H1 (cell line): ENCODE results near the gene CCDC77. TPM values are rescaled to one million over a fixed set of nuclear protein-coding genes. Genes with fewer than 3 reads are reported as not detected.

ENCODE experiments used
- CTCF ChIA-PET: fragments of 300-600 bp; sonication (Branson Sonifier 250); formaldehyde crosslinking; loops from one replicate; lab custom pipeline; 2021; ENCODE audit not compliant: partially characterized antibody; lab: Charles Lee
- POLR2A ChIA-PET: fragments of 300-600 bp; sonication (Branson Sonifier 250); formaldehyde crosslinking; loops from one replicate; lab custom pipeline; 2021; ENCODE audit warnings: inconsistent platforms; ENCODE audit not compliant: partially characterized antibody; lab: Charles Lee
- DNase-seq, 2 experiments: peaks; one replicate each; pipeline versions ENCODE4 v3.0.0 to v3.0.0-alpha.2; 2010 to 2022; ENCODE audit warnings: low spot score in 2 of 2, low read depth in 1 of 2, mixed read lengths in 1 of 2
- FAIRE-seq: peaks from 2 replicates; lab custom pipeline; 2011; peaks lifted over from hg19 to GRCh38; lab: Jason Lieb, UNC
- H2AFZ ChIP-seq: 2 replicates; pipeline ENCODE4 v1.8.1; 2012; ENCODE audit warnings: low read length, inconsistent platforms
- H2AK5ac ChIP-seq: 2 replicates; pipeline ENCODE4 v1.6.1; 2013; ENCODE audit warnings: low read depth, low read length
- H2BK120ac ChIP-seq: replicated peaks from 2 replicates; pipeline ENCODE3; 2013; ENCODE audit warnings: low read depth, low read length, inconsistent platforms
- H2BK12ac ChIP-seq: 2 replicates; pipeline ENCODE4 v1.6.1; 2013; ENCODE audit warnings: low read depth, low read length
- H2BK15ac ChIP-seq: 2 replicates; pipeline ENCODE4 v1.6.1; 2013; ENCODE audit warnings: low read length
- H2BK20ac ChIP-seq: 2 replicates; pipeline ENCODE4 v1.6.1; 2013; ENCODE audit warnings: low read length
- H2BK5ac ChIP-seq: 2 replicates; pipeline ENCODE4 v1.6.1; 2013; ENCODE audit warnings: low read depth, low read length
- H3K14ac ChIP-seq: 2 replicates; pipeline ENCODE4 v1.6.1; 2013; ENCODE audit warnings: inconsistent platforms; ENCODE audit not compliant: insufficient read length
- H3K18ac ChIP-seq: 2 replicates; pipeline ENCODE4 v1.6.1; 2013; ENCODE audit warnings: low read length; ENCODE audit errors: extremely low read depth
- H3K23ac ChIP-seq: 2 replicates; pipeline ENCODE4 v1.6.1; 2013; ENCODE audit warnings: inconsistent platforms; ENCODE audit not compliant: insufficient read length
- H3K23me2 ChIP-seq: 2 replicates; pipeline ENCODE4 v1.6.1; 2013; ENCODE audit warnings: low read depth, low read length
- H3K27ac ChIP-seq: 2 replicates; pipeline ENCODE4 v1.6.1; 2011; ENCODE audit warnings: low read depth, low read length, inconsistent platforms
- H3K27me3 ChIP-seq, 4 experiments: replicated peaks in 1 of 4; 1 replicate in 1 of 4; 2 replicates in 3 of 4; pipeline versions ENCODE4 v1.6.1 to v1.8.1; 2011 to 2013; ENCODE audit warnings: low read length in 3 of 4, mild to moderate bottlenecking in 3 of 4, inconsistent platforms in 2 of 4, mixed read lengths in 2 of 4, moderate library complexity in 1 of 4; ENCODE audit not compliant: control insufficient read depth in 3 of 4, insufficient read depth in 3 of 4; ENCODE audit errors: extremely low read depth in 1 of 4
- H3K36me3 ChIP-seq, 4 experiments: 2 replicates each; pipeline versions ENCODE4 v1.6.1 to v1.8.1; 2011 to 2013; ENCODE audit warnings: mild to moderate bottlenecking in 4 of 4, low read length in 3 of 4, moderate library complexity in 2 of 4, control low read depth in 1 of 4, inconsistent platforms in 1 of 4; ENCODE audit not compliant: insufficient read depth in 4 of 4, control insufficient read depth in 2 of 4
- H3K4ac ChIP-seq: replicated peaks from 2 replicates; pipeline ENCODE3; 2013; ENCODE audit warnings: low read length, low read depth, mixed read lengths, inconsistent platforms; ENCODE audit not compliant: insufficient read length
- H3K4me1 ChIP-seq, 4 experiments: replicated peaks in 1 of 4; 1 replicate in 1 of 4; 2 replicates in 3 of 4; pipeline versions ENCODE4 v1.6.1 to v1.8.1; 2011 to 2013; ENCODE audit warnings: low read length in 3 of 4, inconsistent platforms in 2 of 4, mixed read lengths in 1 of 4; ENCODE audit not compliant: insufficient read depth in 4 of 4, control insufficient read depth in 3 of 4
- H3K4me2 ChIP-seq, 2 experiments: 2 replicates each; pipeline versions ENCODE4 v1.6.1 to v1.8.1; 2011 to 2013; ENCODE audit warnings: low read depth in 2 of 2, low read length in 2 of 2, control low read depth in 1 of 2, inconsistent platforms in 1 of 2, mild to moderate bottlenecking in 1 of 2; ENCODE audit not compliant: insufficient read depth in 1 of 2
- H3K4me3 ChIP-seq, 4 experiments: fragments of 200-600, 300-600 bp in 1 of 4; sonication (generic), shearing (Covaris generic), sonication (Bioruptor Twin) in 1 of 4; 2 replicates each; pipeline versions ENCODE4 v1.5.1 to v1.8.1; 2011 to 2016; ENCODE audit warnings: low read length in 4 of 4, low read depth in 3 of 4, control low read depth in 2 of 4, inconsistent platforms in 2 of 4, mild to moderate bottlenecking in 2 of 4, mixed read lengths in 1 of 4, moderate library complexity in 1 of 4; ENCODE audit not compliant: insufficient read depth in 2 of 4; ENCODE audit errors: extremely low read depth in 1 of 4
- H3K56ac ChIP-seq: replicated peaks from 2 replicates; pipeline ENCODE3; 2013; ENCODE audit warnings: low read depth, mild to moderate bottlenecking, mixed read lengths, low read length, inconsistent platforms; ENCODE audit not compliant: insufficient read length
- H3K79me1 ChIP-seq: 2 replicates; pipeline ENCODE4 v1.6.1; 2013; ENCODE audit warnings: low read depth, low read length, control low read depth
- H3K79me2 ChIP-seq, 2 experiments: 2 replicates each; pipeline versions ENCODE4 v1.6.1 to v1.8.1; 2012 to 2013; ENCODE audit warnings: low read length in 2 of 2, mild to moderate bottlenecking in 2 of 2, inconsistent platforms in 1 of 2; ENCODE audit not compliant: insufficient read depth in 2 of 2, control insufficient read depth in 1 of 2
- H3K9ac ChIP-seq, 4 experiments: replicated peaks in 1 of 4; 1 replicate in 1 of 4; 2 replicates in 3 of 4; pipeline versions ENCODE4 v1.6.1 to v1.8.1; 2011 to 2013; ENCODE audit warnings: low read depth in 3 of 4, low read length in 3 of 4, control low read depth in 2 of 4, mild to moderate bottlenecking in 2 of 4, moderate library complexity in 2 of 4, inconsistent platforms in 1 of 4; ENCODE audit errors: extremely low read depth in 1 of 4
- H3K9me3 ChIP-seq, 2 experiments: 2 replicates each; pipeline versions ENCODE4 v1.6.1 to v1.8.1; 2012 to 2013; ENCODE audit warnings: mild to moderate bottlenecking in 2 of 2, moderate library complexity in 2 of 2, control low read depth in 1 of 2, inconsistent platforms in 1 of 2, low read depth in 1 of 2, low read length in 1 of 2, mixed read lengths in 1 of 2; ENCODE audit not compliant: insufficient read depth in 2 of 2
- H4K20me1 ChIP-seq, 2 experiments: replicated peaks in 1 of 2; 2 replicates each; pipeline versions ENCODE3 to v1.8.1; 2011 to 2013; ENCODE audit warnings: inconsistent platforms in 2 of 2, low read length in 2 of 2, mild to moderate bottlenecking in 1 of 2; ENCODE audit not compliant: insufficient read depth in 2 of 2, control insufficient read depth in 1 of 2
- H4K5ac ChIP-seq: 2 replicates; pipeline ENCODE4 v1.6.1; 2013; ENCODE audit warnings: low read length, low read depth, mixed read lengths, inconsistent platforms; ENCODE audit not compliant: insufficient read length
- H4K8ac ChIP-seq: 2 replicates; pipeline ENCODE4 v1.8.0; 2013; ENCODE audit warnings: mild to moderate bottlenecking, moderate library complexity, low read length, inconsistent platforms; ENCODE audit not compliant: insufficient read depth; ENCODE audit errors: extremely low read depth
- H4K91ac ChIP-seq: replicated peaks from 2 replicates; pipeline ENCODE3; 2013; ENCODE audit warnings: low read length, mixed read lengths, inconsistent platforms; ENCODE audit not compliant: insufficient read length
- ATF3 ChIP-seq: IDR thresholded peaks from 2 replicates; pipeline ENCODE4 v1.6.1; 2011; ENCODE audit warnings: low read depth, mild to moderate bottlenecking, low read length; ENCODE audit not compliant: insufficient read depth
- CTCF ChIP-seq, 3 experiments: IDR thresholded peaks; 1 replicate in 2 of 3; 2 replicates in 1 of 3; pipeline versions ENCODE4 v1.5.1 to v1.6.1; 2011; ENCODE audit warnings: low read length in 3 of 3, mild to moderate bottlenecking in 3 of 3, inconsistent platforms in 2 of 3, low read depth in 1 of 3, moderate library complexity in 1 of 3; ENCODE audit not compliant: insufficient read depth in 1 of 3; ENCODE audit errors: control extremely low read depth in 1 of 3
- EGR1 ChIP-seq: IDR thresholded peaks from 2 replicates; pipeline ENCODE4 v1.6.1; 2011; ENCODE audit warnings: low read depth, low read length, borderline replicate concordance
- GTF2F1 ChIP-seq: IDR thresholded peaks from 2 replicates; pipeline ENCODE4 v1.6.1; 2012; ENCODE audit warnings: low read depth, low read length, improper control_type of control experiment, borderline replicate concordance
- PHF8 ChIP-seq: fragments of 200-600 bp; sonication (generic); conservative IDR thresholded peaks from 2 replicates; pipeline ENCODE4 v1.7.1; 2012; ENCODE audit warnings: low read depth, mild to moderate bottlenecking, inconsistent platforms, low read length, moderate library complexity
- RNF2 ChIP-seq: fragments of 200-900, 300-1000 bp; sonication (generic); IDR thresholded peaks from 2 replicates; pipeline ENCODE4 v1.7.1; 2016; ENCODE audit warnings: borderline replicate concordance, low read depth, mild to moderate bottlenecking, antibody characterized with exemption, low read length; ENCODE audit not compliant: poor library complexity, severe bottlenecking; ENCODE audit errors: missing control alignments
- SIX5 ChIP-seq: IDR thresholded peaks from 2 replicates; pipeline ENCODE4 v1.6.1; 2011; ENCODE audit warnings: mild to moderate bottlenecking, low read depth, low read length
- SP2 ChIP-seq: IDR thresholded peaks from 2 replicates; pipeline ENCODE4 v1.6.1; 2012; ENCODE audit warnings: mild to moderate bottlenecking, low read length, inconsistent platforms
- USF2 ChIP-seq: IDR thresholded peaks from 2 replicates; pipeline ENCODE4 v1.6.1; 2011; ENCODE audit warnings: low read length, improper control_type of control experiment
- WGBS, 2 experiments: shearing (Covaris generic) in 1 of 2; methylation state at CpG; one replicate each; pipeline versions ENCODE4 v1.1.6 to v1.1.7; 2013 to 2015; ENCODE audit warnings: low lambda C conversion rate in 2 of 2, mixed read lengths in 2 of 2, inconsistent platforms in 1 of 2, low coverage in 1 of 2, missing lambda C conversion rate in 1 of 2; ENCODE audit not compliant: insufficient replicate concordance in 2 of 2, insufficient coverage in 1 of 2, insufficient read length in 1 of 2; ENCODE audit errors: extremely low coverage in 1 of 2, missing lambda C conversion rate in 1 of 2; 5-methylcytosine and 5-hydroxymethylcytosine counted together
- polyA plus RNA-seq, 7 experiments: library from polyadenylated mRNA; depleted of rRNA in 3 of 7; stranded (reverse) in 5 of 7; unstranded in 2 of 7; fragments of >200 nt in 5 of 7; fragments of 200-250 nt in 2 of 7; gene quantifications; 1 replicate in 5 of 7; 2 replicates in 1 of 7; 4 replicates in 1 of 7; pipeline versions ENCODE4 v1.2.1 to v1.2.3, GENCODE V29; 2011 to 2013; ENCODE audit warnings: missing spikeins in 2 of 7, mixed read lengths in 2 of 7
- total RNA-seq: library from RNA; stranded (reverse); fragmentation: NEBNext Ultra II Directional; extraction: Animal tissue kit (Norgen Biotek cat#: 25700); gene quantifications from 2 replicates; pipeline ENCODE4 v1.2.1, GENCODE V29; 2021

The CCDC77 gene
- total and polyA plus RNA-seq, 2 of the 8 experiments (the other 6 are each of a cell fraction or from before 2014, with no cell fraction given): 10.3 to 30.4 TPM

GRCh38 chr12:366820-367219, 34.6 kb upstream of the CCDC77 start:
- Histone ChIP-seq H2BK120ac (no peak overlapping the region), H4K5ac (no peak overlapping the region), H3K79me2 (no peaks in the 10 kb centered on the region), H3K9ac (no peak overlapping the region), H3K23me2 (no peaks in the 10 kb centered on the region), H3K23ac (no peak overlapping the region), H3K27ac (no peak overlapping the region), H3K4me3 (no peak overlapping the region), H2BK12ac (no peak overlapping the region), H3K79me1 (no peaks in the 10 kb centered on the region), H3K4ac (no peak overlapping the region), H4K91ac (no peak overlapping the region), H3K18ac (no peak overlapping the region), H3K56ac (no peak overlapping the region), H3K14ac (no peak overlapping the region), H3K4me1 (no peaks in the 10 kb centered on the region), H3K4me2 (no peak overlapping the region), H2AK5ac (no peak overlapping the region), H2AFZ (no peak overlapping the region), H3K36me3 (peaks cover 0 to 49% (median 27%) of the 10 kb centered on the region in 4 experiments; a peak in 6 of 8 replicates), H2BK5ac (no peak overlapping the region), H4K20me1 (no peaks in the 10 kb centered on the region), H2BK15ac (no peak overlapping the region), H3K9me3 (peaks cover 7 to 9% of the 10 kb centered on the region in 2 experiments), H2BK20ac (no peak overlapping the region), H4K8ac (no peak overlapping the region), H3K27me3 (no peaks in the 10 kb centered on the region)
- POLR2A ChIA-PET: interaction anchor here (0.6 to 1.6 kb wide), 2 partner anchors 13 to 20 kb away, joined by 3 read pairs; no protein-coding TSS in a partner anchor
- WGBS, 2 experiments: 96% methylated on average over 2 of the region's 2 CpGs; no CpG with 5 or more reads in 1 of the 2 experiments
- DNase-seq (no peak), FAIRE-seq (no peak)
- CTCF ChIA-PET: interaction anchor here (0.5 kb wide), 1 partner anchor 491 kb away, joined by 3 read pairs; no protein-coding TSS in a partner anchor
- TF ChIP-seq CTCF (IDR thresholded peaks at IDR 0.05; ENCODE audit: control extremely low read depth in 1 of 3, insufficient read depth in 1 of 3, low read depth in 1 of 3, low read length in 3 of 3) (no peak), SIX5 (no peak), USF2 (no peak), RNF2 (no peak), ATF3 (no peak), GTF2F1 (no peak), SP2 (no peak), EGR1 (no peak), PHF8 (no peak)
